AML-193 (cell line): ENCODE measurements around the gene TMED6.
"Not testable (repeated sequence)": the region's sequence is repeated elsewhere in the genome, so short reads cannot be mapped to it uniquely, and the experiment has no call there.

Experiments
- DNase-seq, 2 experiments: peaks; one replicate each; lab custom pipeline; 2025; lab: John Stamatoyannopoulos, UW

The TMED6 gene

DNA sequence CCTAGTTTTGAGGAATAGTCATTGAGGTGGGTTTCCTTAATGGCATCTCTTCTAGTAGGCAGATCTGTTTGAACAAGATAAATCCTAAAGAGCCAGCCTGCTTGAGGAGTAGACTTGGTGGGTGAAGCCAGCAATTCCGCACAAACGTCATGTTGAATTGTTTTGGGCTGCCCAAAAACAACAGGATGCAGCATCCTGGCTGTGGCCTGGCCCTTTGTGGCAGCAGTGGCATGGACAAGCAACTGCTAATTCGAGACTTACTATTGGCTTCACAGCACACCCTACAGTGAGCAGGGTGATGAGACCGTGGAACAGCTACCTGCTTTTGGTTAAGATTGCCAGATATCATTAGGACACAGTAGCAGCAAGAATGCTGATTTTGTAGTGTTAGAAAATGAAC lies 49.7 kb downstream of the TMED6 start:
- no peak for DNase-seq

DNA sequence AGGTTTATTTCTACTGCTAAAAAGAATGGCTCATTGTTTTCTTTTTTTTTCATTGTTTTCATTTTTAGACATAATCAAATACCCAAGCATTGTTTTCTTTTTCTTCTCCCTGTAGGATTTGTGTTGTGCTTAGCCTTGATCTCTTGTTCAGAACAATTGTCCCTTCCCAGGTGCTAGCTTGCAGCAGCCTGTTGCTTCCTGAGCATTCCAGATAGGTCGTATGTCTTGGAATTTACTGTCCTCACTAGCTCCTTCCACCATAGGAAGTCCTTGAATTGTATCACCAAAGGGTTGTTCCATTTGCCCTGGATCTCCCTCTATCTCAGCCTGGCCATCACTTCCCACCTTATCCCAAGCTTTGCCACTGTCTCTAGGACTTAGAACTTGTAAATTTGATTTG lies 50.4 kb downstream of the TMED6 start:
- no peak for DNase-seq

DNA sequence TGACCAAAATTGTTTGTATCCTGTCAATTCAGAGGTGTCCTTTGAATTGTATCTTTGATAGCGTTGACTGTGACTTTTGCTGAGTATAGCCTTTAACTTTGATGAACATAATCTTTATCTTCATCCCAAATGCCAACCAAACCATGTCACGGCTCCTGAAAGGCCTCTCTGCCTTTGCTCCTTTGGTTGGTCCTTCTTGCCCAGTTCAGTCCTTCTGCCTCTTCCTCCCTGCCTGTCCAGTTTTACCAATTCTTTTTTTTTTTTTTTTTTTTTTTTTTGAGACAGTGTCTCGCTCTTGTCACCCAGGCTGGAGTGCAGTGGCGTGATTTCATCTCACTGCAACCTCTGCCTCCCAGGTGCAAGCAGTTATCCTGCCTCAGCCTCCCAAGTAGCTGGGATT lies 53.3 kb downstream of the TMED6 start:
- no peak for DNase-seq

DNA sequence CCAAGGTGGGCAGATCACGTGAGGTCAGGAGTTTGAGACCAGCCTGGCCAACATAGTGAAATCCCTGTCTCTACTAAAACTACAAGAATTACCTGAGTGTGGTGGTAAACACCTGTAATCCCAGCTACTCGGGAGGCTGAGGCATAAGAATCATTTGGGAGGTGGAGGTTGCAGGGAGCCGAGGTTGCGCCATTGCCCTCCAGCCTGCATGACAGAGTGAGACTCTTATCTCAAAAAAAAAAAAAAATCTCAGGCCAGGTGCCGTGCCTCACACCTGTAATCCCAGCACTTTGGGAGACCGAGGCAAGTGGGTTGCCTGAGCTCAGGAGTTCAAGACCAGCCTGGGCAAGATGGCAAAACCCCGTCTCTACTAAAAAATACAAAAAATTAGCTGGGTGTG lies 54.8 kb downstream of the TMED6 start:
- not testable (repeated sequence) for DNase-seq

DNA sequence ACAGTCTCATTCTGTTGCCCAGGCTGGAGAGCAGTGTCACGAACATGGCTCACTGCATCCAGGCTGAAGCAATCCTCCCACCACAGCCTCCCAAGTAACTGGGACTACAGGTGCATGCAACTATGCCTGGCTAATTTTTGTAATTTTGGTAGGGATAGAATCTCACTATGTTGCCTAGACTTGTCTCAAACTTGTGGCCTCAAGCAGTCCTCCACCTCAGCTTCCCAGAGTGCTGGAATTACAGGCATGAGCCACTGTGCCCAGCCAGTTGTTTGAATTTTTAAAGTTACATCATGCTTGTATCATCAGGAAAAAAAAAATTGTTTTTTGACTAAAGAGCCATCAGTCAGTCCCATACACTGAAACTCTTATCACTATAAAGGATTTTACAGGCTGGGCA lies 57.5 kb downstream of the TMED6 start:
- DNase-seq: no peak

DNA sequence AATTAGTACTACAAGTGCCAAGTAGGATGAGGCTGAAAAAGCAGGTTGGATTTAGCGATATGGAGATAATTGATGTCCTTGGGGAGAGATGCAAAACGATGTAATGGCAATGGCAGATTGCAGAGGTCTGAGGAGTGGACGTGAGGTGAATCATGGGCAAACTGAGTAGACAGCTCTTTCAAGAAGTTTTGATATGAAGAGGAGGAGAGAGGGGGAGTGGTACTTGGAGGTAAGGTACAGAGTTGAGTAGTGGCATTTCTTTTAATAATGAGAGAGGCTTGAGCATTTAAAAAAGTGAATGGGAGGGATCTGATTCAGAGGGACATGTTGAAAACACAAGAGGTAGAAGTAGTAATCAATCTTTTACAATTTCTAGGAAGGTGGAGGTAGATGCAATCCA lies 58.2 kb downstream of the TMED6 start:
- no peak for DNase-seq
